22Rv1 (cell line): ENCODE measurements around the gene KIAA1210.

Source experiments
- CTCF ChIP-seq: fragments of 450-650 bp; IDR thresholded peaks from 2 replicates; pipeline ENCODE4 v1.5.1; 2017; ENCODE audit warnings: mild to moderate bottlenecking
- ZFX ChIP-seq: fragments of 450-650 bp; IDR thresholded peaks from 2 replicates; pipeline ENCODE4 v1.6.1; 2017; ENCODE audit warnings: antibody characterized with exemption, borderline replicate concordance

GRCh38 chrX:119090627-119091026 lies 37.0 kb downstream of the KIAA1210 start:
- TF ChIP-seq CTCF (no peak), ZFX (no peak)
